ENCODE results near the gene CD2AP. TPM values are rescaled to one million over a fixed set of nuclear protein-coding genes. Genes with fewer than 3 reads are reported as not detected.

CD2AP gene
- total and polyA plus RNA-seq, 9 of the 15 experiments (the other 6 are each of a cell fraction or from before 2014, with no cell fraction given), result 9.4 to 69.7 (median 38.7) TPM

DNA sequence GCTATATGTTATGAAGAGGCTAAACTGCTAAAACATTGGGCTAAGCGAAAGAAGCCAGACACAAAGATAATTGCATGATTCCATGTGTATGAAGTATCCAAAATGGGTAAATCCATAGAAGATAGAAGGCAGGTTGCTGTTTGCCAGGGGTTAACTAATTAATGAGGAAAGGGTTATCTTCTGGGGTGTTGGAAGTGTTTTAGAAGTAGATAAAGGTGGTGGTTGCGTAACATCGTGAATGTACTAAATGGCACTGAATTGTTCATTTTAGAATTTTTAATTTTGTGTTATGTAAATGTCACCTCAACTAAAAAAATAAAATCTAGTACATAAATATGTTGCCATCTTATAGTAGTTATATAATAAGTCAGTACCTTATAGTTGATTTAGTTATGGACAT is 116.4 kb downstream of the CD2AP start (continued):
- TF ChIP-seq TAL1 (IDR thresholded peaks at IDR 0.05) (0 out of 2 replicates have a peak, but pooled peaks have one; percentile 14), NR4A1 (CRISPR knock-in tag; IDR thresholded peaks at IDR 0.05) (no peak), NR4A1 (tag; IDR thresholded peaks at IDR 0.05) (no peak), DACH1 (IDR thresholded peaks at IDR 0.05; ENCODE audit: partially characterized antibody) (peak; percentile 44), HMG20B (CRISPR knock-in tag; IDR thresholded peaks at IDR 0.05) (no peak), SMARCC2 (IDR thresholded peaks at IDR 0.05; ENCODE audit: low read depth) (no peak), TEAD4 (IDR thresholded peaks at IDR 0.05; ENCODE audit: low read length) (0 out of 2 replicates have a peak, but pooled peaks have one; percentile 12), TEAD4 (CRISPR knock-in tag; IDR thresholded peaks at IDR 0.05; ENCODE audit: borderline replicate concordance) (no peak), CHD2 (IDR thresholded peaks at IDR 0.05; ENCODE audit: low read depth, low read length) (no peak), ETV6 (IDR thresholded peaks at IDR 0.05; ENCODE audit: borderline replicate concordance in 1 of 2, low read depth in 2 of 2, low read length in 1 of 2) (no peak), ETV6 (CRISPR knock-in tag; IDR thresholded peaks at IDR 0.05; ENCODE audit: borderline replicate concordance) (no peak), RBBP5 (IDR thresholded peaks at IDR 0.05; ENCODE audit: borderline replicate concordance, insufficient read depth, low read length, poor library complexity, severe bottlenecking) (no peak), CBFA2T3 (IDR thresholded peaks at IDR 0.05) (peak; percentile 61), ZNF140 (CRISPR knock-in tag; IDR thresholded peaks at IDR 0.05) (no peak), NELFE (IDR thresholded peaks at IDR 0.05; ENCODE audit: insufficient read depth, insufficient read length) (no peak), NFATC3 (IDR thresholded peaks at IDR 0.05) (no peak), KDM4B (IDR thresholded peaks at IDR 0.05; ENCODE audit: borderline replicate concordance in 2 of 2, low read depth in 1 of 2) (no peak), HOMEZ (CRISPR knock-in tag; IDR thresholded peaks at IDR 0.05) (no peak), HSF4 (CRISPR knock-in tag; IDR thresholded peaks at IDR 0.05; ENCODE audit: borderline replicate concordance) (no peak), TRIM24 (IDR thresholded peaks at IDR 0.05) (0 out of 4 replicates have a peak, but pooled peaks of 1 of the 2 experiments have one; percentile 26), NCOA6 (IDR thresholded peaks at IDR 0.05) (no peak), SRSF9 (IDR thresholded peaks at IDR 0.05; ENCODE audit: borderline replicate concordance, low read depth, low read length) (no peak), TCF3 (CRISPR knock-in tag; IDR thresholded peaks at IDR 0.05) (peak; percentile 30; the same call in 1 of the 2 replicates), EWSR1 (IDR thresholded peaks at IDR 0.05; ENCODE audit: borderline replicate concordance, low read depth, partially characterized antibody) (no peak)
- TF ChIP-seq, protein P1, sequence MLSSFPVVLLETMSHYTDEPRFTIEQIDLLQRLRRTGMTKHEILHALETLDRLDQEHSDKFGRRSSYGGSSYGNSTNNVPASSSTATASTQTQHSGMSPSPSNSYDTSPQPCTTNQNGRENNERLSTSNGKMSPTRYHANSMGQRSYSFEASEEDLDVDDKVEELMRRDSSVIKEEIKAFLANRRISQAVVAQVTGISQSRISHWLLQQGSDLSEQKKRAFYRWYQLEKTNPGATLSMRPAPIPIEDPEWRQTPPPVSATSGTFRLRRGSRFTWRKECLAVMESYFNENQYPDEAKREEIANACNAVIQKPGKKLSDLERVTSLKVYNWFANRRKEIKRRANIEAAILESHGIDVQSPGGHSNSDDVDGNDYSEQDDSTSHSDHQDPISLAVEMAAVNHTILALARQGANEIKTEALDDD (IDR thresholded peaks at IDR 0.05), result no peak
- TF ChIP-seq, protein P2, sequence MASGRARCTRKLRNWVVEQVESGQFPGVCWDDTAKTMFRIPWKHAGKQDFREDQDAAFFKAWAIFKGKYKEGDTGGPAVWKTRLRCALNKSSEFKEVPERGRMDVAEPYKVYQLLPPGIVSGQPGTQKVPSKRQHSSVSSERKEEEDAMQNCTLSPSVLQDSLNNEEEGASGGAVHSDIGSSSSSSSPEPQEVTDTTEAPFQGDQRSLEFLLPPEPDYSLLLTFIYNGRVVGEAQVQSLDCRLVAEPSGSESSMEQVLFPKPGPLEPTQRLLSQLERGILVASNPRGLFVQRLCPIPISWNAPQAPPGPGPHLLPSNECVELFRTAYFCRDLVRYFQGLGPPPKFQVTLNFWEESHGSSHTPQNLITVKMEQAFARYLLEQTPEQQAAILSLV (tag; IDR thresholded peaks at IDR 0.05), result 0 out of 2 replicates have a peak, but pooled peaks have one; percentile 30
- TF ChIP-seq, protein P3, sequence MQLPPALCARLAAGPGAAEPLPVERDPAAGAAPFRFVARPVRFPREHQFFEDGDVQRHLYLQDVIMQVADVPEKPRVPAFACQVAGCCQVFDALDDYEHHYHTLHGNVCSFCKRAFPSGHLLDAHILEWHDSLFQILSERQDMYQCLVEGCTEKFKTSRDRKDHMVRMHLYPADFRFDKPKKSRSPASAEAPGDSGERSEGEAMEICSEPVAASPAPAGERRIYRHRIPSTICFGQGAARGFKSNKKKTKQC (CRISPR knock-in tag; IDR thresholded peaks at IDR 0.05), result no peak
- TF ChIP-seq, protein P4, sequence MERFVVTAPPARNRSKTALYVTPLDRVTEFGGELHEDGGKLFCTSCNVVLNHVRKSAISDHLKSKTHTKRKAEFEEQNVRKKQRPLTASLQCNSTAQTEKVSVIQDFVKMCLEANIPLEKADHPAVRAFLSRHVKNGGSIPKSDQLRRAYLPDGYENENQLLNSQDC (CRISPR knock-in tag; IDR thresholded peaks at IDR 0.05), result no peak
